ENCODE data around the gene CYTH4. TPM values are rescaled to one million over a fixed set of nuclear protein-coding genes. Genes with fewer than 3 reads are reported as not detected.

Gene CYTH4
- total RNA-seq, 2 donors from 2014 or later = not detected

DNA sequence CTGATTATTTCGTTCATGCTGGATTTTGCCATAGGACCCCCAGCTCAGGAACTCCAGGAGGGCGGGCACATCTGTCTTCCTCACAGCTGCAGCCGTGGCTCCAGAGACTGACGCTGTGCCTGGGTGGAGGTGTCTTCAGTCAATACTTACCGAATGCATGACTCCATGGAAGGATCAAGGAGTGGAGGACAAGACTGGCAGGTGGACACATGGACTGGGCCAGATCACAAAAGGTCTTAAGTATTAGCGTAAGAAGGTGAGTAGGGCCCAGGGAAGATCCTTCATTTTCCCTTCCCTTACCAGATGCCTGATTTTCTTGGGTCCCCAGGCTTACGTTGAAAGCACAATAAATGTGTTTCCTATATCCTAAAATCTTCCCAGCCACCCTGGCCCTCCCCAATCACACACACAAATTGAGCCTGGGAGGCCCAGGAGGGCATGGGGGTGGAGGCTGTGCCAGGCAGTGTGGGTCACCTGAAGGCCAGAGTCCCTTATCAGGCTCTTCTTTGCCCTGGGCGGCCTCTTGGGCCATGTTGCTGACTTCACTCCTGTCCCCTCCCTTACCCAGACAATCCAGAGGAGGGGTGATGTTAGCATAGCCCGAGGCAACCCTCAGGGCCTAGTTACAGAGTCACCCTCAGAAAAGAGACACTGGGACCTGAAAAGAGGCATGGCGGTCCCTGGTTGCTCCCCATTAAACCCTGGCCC, 56.4 kb downstream of the CYTH4 start:
- H3K27ac ChIP-seq (ENCODE audit: low read depth, low read length) = no peak overlapping the region
- Mint-ChIP-seq H3K27me3 (ENCODE audit: insufficient read depth) (peaks cover 43% of the 10 kb centered on the region), H3K36me3 (ENCODE audit: low read depth) (no peaks in the 10 kb centered on the region), H3K4me3 (no peak overlapping the region), H3K4me1 (peaks cover 8% of the 10 kb centered on the region), H3K9me3 (no peaks in the 10 kb centered on the region), H3K27ac (no peak overlapping the region)
- TF ChIP-seq, protein P1, sequence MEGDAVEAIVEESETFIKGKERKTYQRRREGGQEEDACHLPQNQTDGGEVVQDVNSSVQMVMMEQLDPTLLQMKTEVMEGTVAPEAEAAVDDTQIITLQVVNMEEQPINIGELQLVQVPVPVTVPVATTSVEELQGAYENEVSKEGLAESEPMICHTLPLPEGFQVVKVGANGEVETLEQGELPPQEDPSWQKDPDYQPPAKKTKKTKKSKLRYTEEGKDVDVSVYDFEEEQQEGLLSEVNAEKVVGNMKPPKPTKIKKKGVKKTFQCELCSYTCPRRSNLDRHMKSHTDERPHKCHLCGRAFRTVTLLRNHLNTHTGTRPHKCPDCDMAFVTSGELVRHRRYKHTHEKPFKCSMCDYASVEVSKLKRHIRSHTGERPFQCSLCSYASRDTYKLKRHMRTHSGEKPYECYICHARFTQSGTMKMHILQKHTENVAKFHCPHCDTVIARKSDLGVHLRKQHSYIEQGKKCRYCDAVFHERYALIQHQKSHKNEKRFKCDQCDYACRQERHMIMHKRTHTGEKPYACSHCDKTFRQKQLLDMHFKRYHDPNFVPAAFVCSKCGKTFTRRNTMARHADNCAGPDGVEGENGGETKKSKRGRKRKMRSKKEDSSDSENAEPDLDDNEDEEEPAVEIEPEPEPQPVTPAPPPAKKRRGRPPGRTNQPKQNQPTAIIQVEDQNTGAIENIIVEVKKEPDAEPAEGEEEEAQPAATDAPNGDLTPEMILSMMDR (conservative IDR thresholded peaks at IDR 0.05) = no peak
- H3K9me3 ChIP-seq (ENCODE audit: control insufficient read depth, low read length) = no peaks in the 10 kb centered on the region
- no peak for DNase-seq
- no peaks in the 10 kb centered on the region for H3K4me1 ChIP-seq (ENCODE audit: control insufficient read depth, insufficient read depth, low read length)
- no peak overlapping the region for H3K4me3 ChIP-seq (ENCODE audit: low read length)
- peaks cover 36% of the 10 kb centered on the region for H3K27me3 ChIP-seq (ENCODE audit: control insufficient read depth, insufficient read depth, low read length, poor library complexity, severe bottlenecking)
- no peaks in the 10 kb centered on the region for H3K36me3 ChIP-seq (ENCODE audit: control insufficient read depth, insufficient read depth, low read length)
- no peak overlapping the region for H3K9ac ChIP-seq (ENCODE audit: extremely low read depth, low read length, poor library complexity, severe bottlenecking)
- 89 to 93% methylated on average over 7 to 10 of the region's 10 CpGs for WGBS, 2 experiments (ENCODE audit: insufficient coverage in 1 of 2, insufficient read length in 1 of 2)

DNA sequence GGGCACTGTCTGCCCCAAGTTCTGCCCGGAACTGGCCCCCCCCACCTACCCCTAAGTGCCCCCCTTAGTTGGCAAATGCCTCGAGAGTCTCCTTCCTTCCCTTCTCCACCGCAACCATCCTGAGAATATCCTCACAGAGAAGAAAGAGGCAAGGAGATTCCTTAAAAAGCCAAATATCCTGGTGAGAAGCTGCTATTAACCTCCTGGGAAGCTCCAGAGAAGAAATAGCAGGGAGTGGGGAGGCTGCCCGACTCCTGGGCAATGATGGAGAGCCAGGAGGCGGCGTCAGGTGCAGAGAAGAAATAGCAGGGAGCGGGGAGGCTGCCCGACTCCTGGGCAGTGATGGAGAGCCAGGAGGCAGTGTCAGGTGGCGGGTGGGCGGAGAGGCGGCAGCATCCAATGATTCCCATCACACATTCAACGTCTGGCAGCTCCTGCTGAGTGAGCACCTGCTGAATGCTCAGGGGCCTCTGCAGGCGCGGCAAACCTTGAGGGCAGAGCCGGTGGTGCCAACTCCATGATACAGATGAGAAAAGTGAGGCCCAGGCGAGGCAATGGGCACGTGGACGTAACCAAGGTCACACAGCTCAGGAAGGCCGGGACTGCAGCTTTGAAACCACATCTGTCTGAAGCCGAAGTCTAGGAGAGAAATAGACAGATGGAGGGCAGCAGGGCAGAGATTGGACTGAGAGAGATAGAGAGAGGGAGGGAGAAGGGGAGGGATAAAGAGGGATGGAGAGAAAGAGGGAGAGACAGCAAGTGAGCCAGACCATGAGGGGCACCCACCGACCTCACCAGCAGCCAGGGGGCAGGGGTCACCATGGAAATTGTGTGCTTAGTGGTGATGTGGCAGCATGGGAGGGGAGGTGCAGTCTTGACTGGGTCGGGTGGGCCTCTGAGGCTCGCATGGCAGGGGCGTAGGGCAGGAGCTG, 58.3 kb downstream of the CYTH4 start:
- peaks cover 8% of the 10 kb centered on the region for H3K4me1 Mint-ChIP-seq
- Histone ChIP-seq H3K9ac (ENCODE audit: extremely low read depth, low read length, poor library complexity, severe bottlenecking) (no peak overlapping the region), H3K27ac (ENCODE audit: low read depth, low read length) (no peak overlapping the region), H3K4me3 (ENCODE audit: low read length) (no peak overlapping the region), H3K9me3 (ENCODE audit: control insufficient read depth, low read length) (no peaks in the 10 kb centered on the region), H3K27me3 (ENCODE audit: control insufficient read depth, insufficient read depth, low read length, poor library complexity, severe bottlenecking) (peaks cover 17% of the 10 kb centered on the region), H3K4me1 (ENCODE audit: control insufficient read depth, insufficient read depth, low read length) (no peaks in the 10 kb centered on the region), H3K36me3 (ENCODE audit: control insufficient read depth, insufficient read depth, low read length) (no peaks in the 10 kb centered on the region)
- no peaks in the 10 kb centered on the region for H3K36me3 Mint-ChIP-seq (ENCODE audit: low read depth)
- TF ChIP-seq, protein P1 (conservative IDR thresholded peaks at IDR 0.05) = no peak
- H3K4me3 Mint-ChIP-seq = no peak overlapping the region
- WGBS, 2 experiments (ENCODE audit: insufficient coverage in 1 of 2, insufficient read length in 1 of 2) = 39 to 59% methylated on average over 19 to 24 of the region's 24 CpGs
- H3K27ac Mint-ChIP-seq = no peak overlapping the region
- no peaks in the 10 kb centered on the region for H3K9me3 Mint-ChIP-seq
- H3K27me3 Mint-ChIP-seq (ENCODE audit: insufficient read depth) = peaks cover 25% of the 10 kb centered on the region
- DNase-seq = peak; percentile 78

DNA sequence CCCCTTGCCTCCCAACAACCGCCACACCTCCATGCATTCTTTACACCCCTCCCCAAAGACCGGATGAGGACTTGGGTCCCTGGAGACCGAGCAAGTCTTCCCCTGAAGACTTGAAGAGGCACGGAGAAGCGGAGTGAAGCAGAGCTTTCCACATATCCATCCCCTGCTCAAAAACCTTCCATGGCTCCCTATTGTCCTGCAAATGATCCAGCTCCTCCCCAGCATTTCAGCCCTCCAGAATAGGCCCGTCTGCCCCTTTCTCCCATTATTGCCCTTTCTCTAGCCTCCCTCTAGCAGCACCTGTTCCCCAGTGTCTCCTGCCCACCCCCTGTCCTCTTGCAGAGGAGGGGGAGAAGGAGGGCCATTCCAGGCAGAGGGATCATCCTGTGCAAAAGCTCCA, 59.8 kb downstream of the CYTH4 start:
- H3K4me1 Mint-ChIP-seq = peaks cover 3% of the 10 kb centered on the region
- peaks cover 19% of the 10 kb centered on the region for H3K27me3 Mint-ChIP-seq (ENCODE audit: insufficient read depth)
- H3K9me3 Mint-ChIP-seq = no peaks in the 10 kb centered on the region
- TF ChIP-seq, protein P1 (conservative IDR thresholded peaks at IDR 0.05) = no peak
- no peaks in the 10 kb centered on the region for H3K9me3 ChIP-seq (ENCODE audit: control insufficient read depth, low read length)
- 75% methylated on average over 6 of the region's 6 CpGs; no CpG with 5 or more reads in 1 of the 2 experiments for WGBS, 2 experiments (ENCODE audit: insufficient coverage in 1 of 2, insufficient read length in 1 of 2)
- no peak for DNase-seq
- H3K9ac ChIP-seq (ENCODE audit: extremely low read depth, low read length, poor library complexity, severe bottlenecking) = no peak overlapping the region
- H3K4me1 ChIP-seq (ENCODE audit: control insufficient read depth, insufficient read depth, low read length) = no peaks in the 10 kb centered on the region
- peaks cover 13% of the 10 kb centered on the region for H3K27me3 ChIP-seq (ENCODE audit: control insufficient read depth, insufficient read depth, low read length, poor library complexity, severe bottlenecking)
- H3K4me3 Mint-ChIP-seq = no peak overlapping the region
- H3K36me3 Mint-ChIP-seq (ENCODE audit: low read depth) = no peaks in the 10 kb centered on the region
- no peak overlapping the region for H3K27ac Mint-ChIP-seq
- no peaks in the 10 kb centered on the region for H3K36me3 ChIP-seq (ENCODE audit: control insufficient read depth, insufficient read depth, low read length)
- H3K4me3 ChIP-seq (ENCODE audit: low read length) = no peak overlapping the region
- H3K27ac ChIP-seq (ENCODE audit: low read depth, low read length) = no peak overlapping the region
